K562 (cell line): Measurements from ENCODE around the gene WNK2. TPM values are rescaled to one million over a fixed set of nuclear protein-coding genes. Genes with fewer than 3 reads are reported as not detected.

Experiments
- ATAC-seq: fragments of 200-7000 bp; cut with Tn5 transposase; 3 replicates; pipeline ENCODE4 v1.9.1; 2020; ENCODE audit warnings: moderate library complexity
- BruUV-seq: library from RNA; stranded (reverse); fragments of 400-500 nt; replicated peaks from 2 replicates; lab custom pipeline; 2021; lab: Mats Ljungman, UMichigan
- CTCF ChIA-PET: fragments of 300-600 bp; formaldehyde crosslinking; extraction: SDS; loops from one replicate; lab custom pipeline; 2021; ENCODE audit warnings: low intra/inter-chr PET ratio; lab: Yijun Ruan, JAX
- POLR2A ChIA-PET: fragments of 300-600, 350-650 bp; sonication (Branson Sonifier 250); formaldehyde crosslinking; extraction: SDS; loops from one replicate; lab custom pipeline; 2021; ENCODE audit warnings: antibody characterized with exemption, inconsistent platforms; lab: Yijun Ruan, JAX
- DNase-seq, 4 experiments: peaks; one replicate each; pipeline versions ENCODE4 v3.0.0 to v3.0.0-alpha.2; 2011 to 2018; ENCODE audit warnings: low spot score in 3 of 4, mixed read lengths in 3 of 4; ENCODE audit errors: extremely low read depth in 1 of 4
- FAIRE-seq: peaks from 2 replicates; lab custom pipeline; 2011; peaks lifted over from hg19 to GRCh38; lab: Jason Lieb, UNC
- H2AFZ ChIP-seq: 2 replicates; pipeline ENCODE4 v1.6.0; 2011; ENCODE audit warnings: low read depth, low read length, control low read depth, inconsistent platforms
- H3K27ac ChIP-seq: fragments of 200-600 bp; 3 replicates; pipeline ENCODE4 v1.8.0; 2011; ENCODE audit warnings: low read depth, mild to moderate bottlenecking, control low read depth, inconsistent platforms, low read length, moderate library complexity, mixed read lengths; ENCODE audit errors: extremely low read depth
- H3K27me3 ChIP-seq, 2 experiments: fragments of 300-600 bp in 1 of 2; 2 replicates in 1 of 2; 3 replicates in 1 of 2; pipeline versions ENCODE4 v1.6.0 to v1.8.0; 2011; ENCODE audit warnings: inconsistent platforms in 2 of 2, low read length in 2 of 2, mild to moderate bottlenecking in 1 of 2, mixed read lengths in 1 of 2, moderate library complexity in 1 of 2; ENCODE audit not compliant: control insufficient read depth in 2 of 2, insufficient read depth in 2 of 2
- H3K36me3 ChIP-seq: fragments of 300-600 bp; 3 replicates; pipeline ENCODE4 v1.8.0; 2011; ENCODE audit warnings: mild to moderate bottlenecking, low read length, inconsistent platforms; ENCODE audit not compliant: control insufficient read depth, insufficient read depth
- H3K4me1 ChIP-seq, 2 experiments: fragments of 200-600 bp in 1 of 2; replicated peaks in 1 of 2; 2 replicates in 1 of 2; 3 replicates in 1 of 2; pipeline versions ENCODE4 v1.5.1 to v1.8.0; 2011; ENCODE audit warnings: inconsistent platforms in 2 of 2, low read length in 2 of 2, mild to moderate bottlenecking in 1 of 2, mixed read lengths in 1 of 2, moderate library complexity in 1 of 2; ENCODE audit not compliant: control insufficient read depth in 2 of 2, insufficient read depth in 2 of 2
- H3K4me2 ChIP-seq: 2 replicates; pipeline ENCODE4 v1.6.1; 2011; ENCODE audit warnings: low read length, control low read depth, inconsistent platforms, mixed read lengths; ENCODE audit not compliant: insufficient read depth
- H3K4me3 ChIP-seq: fragments of 200-600 bp; sonication (generic), shearing (Covaris generic); 2 replicates; pipeline ENCODE4 v1.5.1; 2016; ENCODE audit warnings: control low read depth, inconsistent platforms
- H3K79me2 ChIP-seq: fragments of 200-600 bp; 3 replicates; pipeline ENCODE4 v1.8.0; 2011; ENCODE audit warnings: low read length, inconsistent platforms; ENCODE audit not compliant: control insufficient read depth, insufficient read depth
- H3K9ac ChIP-seq, 2 experiments: 2 replicates each; pipeline versions ENCODE4 v1.6.0 to v1.6.1; 2011; ENCODE audit warnings: low read depth in 2 of 2, low read length in 2 of 2, control low read depth in 1 of 2, inconsistent platforms in 1 of 2, mild to moderate bottlenecking in 1 of 2, mixed read lengths in 1 of 2; ENCODE audit not compliant: insufficient read depth in 1 of 2
- H3K9me1 ChIP-seq: one replicate; pipeline ENCODE4 v1.6.0; 2011; ENCODE audit warnings: inconsistent platforms, mild to moderate bottlenecking, low read length, moderate library complexity; ENCODE audit not compliant: control insufficient read depth, insufficient read depth
- H3K9me3 ChIP-seq: replicated peaks from 2 replicates; pipeline ENCODE4 v1.5.1; 2011; ENCODE audit warnings: low read depth, low read length, inconsistent platforms; ENCODE audit not compliant: control insufficient read depth, insufficient read depth
- H4K20me1 ChIP-seq: replicated peaks from 2 replicates; pipeline ENCODE4 v1.6.1; 2011; ENCODE audit warnings: low read length, inconsistent platforms, mixed read lengths; ENCODE audit not compliant: control insufficient read depth, insufficient read depth
- EHMT2 ChIP-seq: fragments of 450-650 bp; IDR thresholded peaks from 2 replicates; pipeline ENCODE4 v1.6.1; 2018; ENCODE audit warnings: antibody characterized with exemption
- LEF1 ChIP-seq: fragments of 450-650 bp; IDR thresholded peaks from 2 replicates; pipeline ENCODE4 v1.6.1; 2016; ENCODE audit warnings: mild to moderate bottlenecking
- NCOA1 ChIP-seq: fragments of 450-650 bp; IDR thresholded peaks from 2 replicates; pipeline ENCODE4 v1.6.1; 2016; ENCODE audit warnings: low read depth
- NCOA4 ChIP-seq: fragments of 450-650 bp; IDR thresholded peaks from 2 replicates; pipeline ENCODE4 v1.6.1; 2018; ENCODE audit warnings: mild to moderate bottlenecking; ENCODE audit not compliant: partially characterized antibody
- NCOR1 ChIP-seq: fragments of 450-650 bp; IDR thresholded peaks from 2 replicates; pipeline ENCODE4 v1.6.1; 2016; ENCODE audit warnings: mild to moderate bottlenecking, moderate library complexity
- RAD51 ChIP-seq: fragments of 450-650 bp; IDR thresholded peaks from 2 replicates; pipeline ENCODE4 v1.7.1; 2016; ENCODE audit warnings: low read depth, mild to moderate bottlenecking, borderline replicate concordance
- RNF2 ChIP-seq: sonication (generic); IDR thresholded peaks from 2 replicates; pipeline ENCODE4 v1.6.1; 2016
- SP1 ChIP-seq: sonication (generic); formaldehyde crosslinking; IDR thresholded peaks from 2 replicates; pipeline ENCODE4 v1.8.1; 2022; ENCODE audit warnings: mild to moderate bottlenecking, missing genetic modification reagents
- WGBS: fragments of 100-300 bp; shearing (Covaris generic); methylation state at CpG from one replicate; pipeline ENCODE4 v1.1.6; 2016; ENCODE audit warnings: low coverage, mixed read lengths; ENCODE audit not compliant: insufficient coverage; ENCODE audit errors: missing lambda C conversion rate; 5-methylcytosine and 5-hydroxymethylcytosine counted together
- in situ Hi-C: fragments of 300-500 bp; cut with MboI; formaldehyde crosslinking; loops from 4 replicates; pipeline ENCODE4 v1.15.0; 2018; ENCODE audit warnings: inconsistent platforms, mixed read lengths
- intact Hi-C: fragments of 100-400 bp; cut with micrococcal nuclease; formaldehyde crosslinking; loops from 2 replicates; pipeline ENCODE4 v1.14.2; 2022
- polyA plus RNA-seq, 8 experiments: library from polyadenylated mRNA; depleted of rRNA in 4 of 8; stranded (reverse) in 5 of 8; unstranded in 3 of 8; fragments of >200 nt; fragmentation: Nextera tagmentation in 2 of 8; fragmentation: Illumina TruSeq in 1 of 8; extraction: Ambion mirVana in 2 of 8; extraction: Trizol in 1 of 8; gene quantifications; 2 replicates each; pipeline versions ENCODE4 v1.2.1 to v1.2.3, GENCODE V29; 2011 to 2014; ENCODE audit warnings: inconsistent platforms in 1 of 8, missing spikeins in 1 of 8
- total RNA-seq, 7 experiments: library from RNA; depleted of rRNA in 6 of 7; stranded (reverse); fragments of >200 nt in 6 of 7; fragmentation: Illumina TruSeq in 2 of 7; extraction: Trizol in 2 of 7; gene quantifications; 2 replicates each; pipeline versions ENCODE4 v1.2.1 to v1.2.3, GENCODE V29; 2011 to 2021; ENCODE audit warnings: low replicate concordance in 1 of 7

WNK2 gene
- total and polyA plus RNA-seq, 9 of the 15 experiments (the other 6 are each of a cell fraction or from before 2014, with no cell fraction given): 0.36 to 3.3 (median 0.64) TPM; not detected in 2

GRCh38 chr9:93186215-93186945 lies 2.4 kb downstream of the WNK2 start:
- Histone ChIP-seq H3K9me1 (no peaks in the 10 kb centered on the region), H3K9me3 (no peaks in the 10 kb centered on the region), H3K9ac (peak overlapping the region in 1 of 2 experiments; percentile 26; a peak in 1 of 4 replicates), H3K4me1 (peaks cover 0 to 25% of the 10 kb centered on the region in 2 experiments; a peak in 2 of 5 replicates), H3K4me2 (no peak overlapping the region), H3K79me2 (no peaks in the 10 kb centered on the region), H3K36me3 (no peaks in the 10 kb centered on the region), H4K20me1 (peaks cover 16% of the 10 kb centered on the region; the same call in 1 of the 2 replicates), H3K4me3 (no peak overlapping the region), H3K27ac (no peak overlapping the region), H3K27me3 (peaks cover 18 to 66% of the 10 kb centered on the region in 2 experiments; a peak in 4 of 5 replicates), H2AFZ (no peak overlapping the region)
- 25% methylated on average over 16 of the region's 16 CpGs for WGBS
- DNase-seq (no peak), FAIRE-seq (no peak), ATAC-seq (no peak)
- no TSS peak for BruUV-seq
- CTCF ChIA-PET: no interaction called here
- intact Hi-C loops (no loop called here), in situ Hi-C loops (no loop called here)
- no peak for TF ChIP-seq RAD51
- TF ChIP-seq RNF2: no peak
- TF ChIP-seq SP1 (CRISPR knock-in tag): no peak
- TF ChIP-seq NCOA1: no peak
- TF ChIP-seq NCOR1: no peak
- no peak for TF ChIP-seq LEF1
- TF ChIP-seq EHMT2: no peak
- TF ChIP-seq NCOA4: no peak
- TF ChIP-seq, all 486 proteins: peak for 0
- POLR2A ChIA-PET: interaction anchor here (1.2 to 1.5 kb wide), 2 partner anchors 9 to 18 kb away, joined by 3 read pairs; no protein-coding TSS in a partner anchor
